Effector memory CD8-positive, alpha-beta T cell (primary cell): ENCODE measurements around the gene UBL4A.
A peak's percentile ranks its signal among the peaks of the same experiment; 100 is the strongest.

Experiments used
- ATAC-seq: fragments of 150-1000 bp; cut with Tn5 transposase; replicated peaks from 2 replicates; pipeline ENCODE4 v1.10.0; 2021; ENCODE audit warnings: mild to moderate bottlenecking, moderate library complexity
- DNase-seq, 3 experiments: peaks; one replicate each; pipeline ENCODE4 v3.0.0; 2021
- H3K27ac Mint-ChIP-seq, 2 donors: one replicate each; pipeline ENCODE4 v1.8.0; 2022; ENCODE audit warnings: mild to moderate bottlenecking in 2 of 2, mixed read lengths in 2 of 2, moderate library complexity in 2 of 2
- H3K27me3 Mint-ChIP-seq, 2 donors: one replicate each; pipeline ENCODE4 v1.8.0; 2022; ENCODE audit warnings: mixed read lengths in 2 of 2
- H3K36me3 Mint-ChIP-seq: one replicate; pipeline ENCODE4 v1.8.0; 2022; ENCODE audit warnings: mild to moderate bottlenecking, moderate library complexity, mixed read lengths; ENCODE audit not compliant: insufficient read depth
- H3K4me1 Mint-ChIP-seq, 2 donors: one replicate each; pipeline ENCODE4 v1.8.0; 2022; ENCODE audit warnings: low read depth in 2 of 2, mixed read lengths in 2 of 2
- H3K4me3 Mint-ChIP-seq, 2 donors: one replicate each; pipeline ENCODE4 v1.8.0; 2022; ENCODE audit warnings: mild to moderate bottlenecking in 2 of 2, mixed read lengths in 2 of 2, moderate library complexity in 2 of 2
- H3K9me3 Mint-ChIP-seq, 2 donors: one replicate each; pipeline ENCODE4 v1.8.0; 2022; ENCODE audit warnings: mixed read lengths in 2 of 2

UBL4A gene

GRCh38 chrX:154484255-154485149 lies 1.9 kb downstream of the UBL4A start:
- H3K36me3 Mint-ChIP-seq: peaks cover 36% of the 10 kb centered on the region
- ATAC-seq (no peak), DNase-seq (no peak)
- peaks cover 3 to 16% of the 10 kb centered on the region in 2 donors for H3K4me1 Mint-ChIP-seq
- peak overlapping the region in 1 of 2 donors; percentile 51 for H3K4me3 Mint-ChIP-seq
- no peaks in the 10 kb centered on the region for H3K27me3 Mint-ChIP-seq
- no peak overlapping the region for H3K27ac Mint-ChIP-seq
- no peaks in the 10 kb centered on the region for H3K9me3 Mint-ChIP-seq

- Mint-ChIP-seq H3K9me3 (no peaks in the 10 kb centered on the region), H3K27ac (peak overlapping the region in 1 of 2 donors; percentile 41), H3K4me1 (peaks cover 4 to 12% of the 10 kb centered on the region in 2 donors), H3K27me3 (no peaks in the 10 kb centered on the region), H3K4me3 (no peak overlapping the region), H3K36me3 (peaks cover 36% of the 10 kb centered on the region)
- DNase-seq (no peak), ATAC-seq (no peak)
Measured at GRCh38 chrX:154483325-154483724, 3.1 kb downstream of the UBL4A start.

- peak overlapping the region in 1 of 2 donors; percentile 28 for H3K4me3 Mint-ChIP-seq
- no peak for ATAC-seq
- no peak overlapping the region for H3K27ac Mint-ChIP-seq
- no peaks in the 10 kb centered on the region for H3K27me3 Mint-ChIP-seq
- peaks cover 31% of the 10 kb centered on the region for H3K36me3 Mint-ChIP-seq
- H3K4me1 Mint-ChIP-seq: peaks cover 4 to 11% of the 10 kb centered on the region in 2 donors
- no peaks in the 10 kb centered on the region for H3K9me3 Mint-ChIP-seq
- no peak for DNase-seq
Measured at GRCh38 chrX:154482786-154483185, 3.6 kb downstream of the UBL4A start.

DNA sequence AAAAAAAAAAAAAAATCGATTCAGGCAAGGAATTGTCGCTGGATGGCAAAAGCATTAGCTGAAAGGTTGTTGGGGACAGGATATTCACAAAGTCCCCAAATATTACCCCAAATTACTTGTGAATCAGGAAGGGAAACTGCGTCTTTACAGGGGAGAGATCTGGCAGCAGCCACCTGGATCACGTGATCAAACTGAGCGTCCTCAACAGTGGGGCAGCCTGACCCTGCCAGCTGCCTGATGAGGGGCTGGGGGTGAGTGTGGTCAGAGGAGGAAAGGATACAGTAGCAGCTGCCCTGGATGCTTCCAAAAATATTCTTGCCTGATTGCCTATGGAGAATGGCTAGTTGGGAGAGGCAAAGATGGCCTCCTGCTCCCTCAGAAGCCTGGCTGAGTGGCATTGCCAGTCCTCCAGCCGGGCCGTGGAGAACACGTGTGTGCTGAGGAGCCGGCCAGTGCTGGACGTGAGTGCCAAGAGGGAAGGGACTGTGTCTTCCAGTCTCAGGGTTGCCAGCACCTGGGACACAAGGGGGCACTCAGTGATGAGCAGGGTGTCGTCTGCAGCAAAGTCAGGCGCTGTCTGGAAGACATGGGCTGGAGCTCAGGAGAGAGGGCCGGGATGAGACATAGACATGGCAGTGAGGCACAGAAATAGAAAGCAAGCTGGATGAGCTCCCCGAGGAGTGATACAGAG lies 4.4 kb downstream of the UBL4A start:
- DNase-seq (no peak), ATAC-seq (no peak)
- no peaks in the 10 kb centered on the region for H3K9me3 Mint-ChIP-seq
- peak overlapping the region in 1 of 2 donors; percentile 28 for H3K4me3 Mint-ChIP-seq
- no peaks in the 10 kb centered on the region for H3K27me3 Mint-ChIP-seq
- H3K27ac Mint-ChIP-seq: no peak overlapping the region
- peaks cover 26% of the 10 kb centered on the region for H3K36me3 Mint-ChIP-seq
- peaks cover 4 to 11% of the 10 kb centered on the region in 2 donors for H3K4me1 Mint-ChIP-seq

GRCh38 chrX:154481195-154481594 lies 5.2 kb downstream of the UBL4A start:
- ATAC-seq: no peak
- H3K36me3 Mint-ChIP-seq: peaks cover 25% of the 10 kb centered on the region
- no peak overlapping the region for H3K27ac Mint-ChIP-seq
- no peak overlapping the region for H3K4me3 Mint-ChIP-seq
- H3K9me3 Mint-ChIP-seq: no peaks in the 10 kb centered on the region
- H3K27me3 Mint-ChIP-seq: no peaks in the 10 kb centered on the region
- DNase-seq: no peak
- peaks cover 4 to 11% of the 10 kb centered on the region in 2 donors for H3K4me1 Mint-ChIP-seq

DNA sequence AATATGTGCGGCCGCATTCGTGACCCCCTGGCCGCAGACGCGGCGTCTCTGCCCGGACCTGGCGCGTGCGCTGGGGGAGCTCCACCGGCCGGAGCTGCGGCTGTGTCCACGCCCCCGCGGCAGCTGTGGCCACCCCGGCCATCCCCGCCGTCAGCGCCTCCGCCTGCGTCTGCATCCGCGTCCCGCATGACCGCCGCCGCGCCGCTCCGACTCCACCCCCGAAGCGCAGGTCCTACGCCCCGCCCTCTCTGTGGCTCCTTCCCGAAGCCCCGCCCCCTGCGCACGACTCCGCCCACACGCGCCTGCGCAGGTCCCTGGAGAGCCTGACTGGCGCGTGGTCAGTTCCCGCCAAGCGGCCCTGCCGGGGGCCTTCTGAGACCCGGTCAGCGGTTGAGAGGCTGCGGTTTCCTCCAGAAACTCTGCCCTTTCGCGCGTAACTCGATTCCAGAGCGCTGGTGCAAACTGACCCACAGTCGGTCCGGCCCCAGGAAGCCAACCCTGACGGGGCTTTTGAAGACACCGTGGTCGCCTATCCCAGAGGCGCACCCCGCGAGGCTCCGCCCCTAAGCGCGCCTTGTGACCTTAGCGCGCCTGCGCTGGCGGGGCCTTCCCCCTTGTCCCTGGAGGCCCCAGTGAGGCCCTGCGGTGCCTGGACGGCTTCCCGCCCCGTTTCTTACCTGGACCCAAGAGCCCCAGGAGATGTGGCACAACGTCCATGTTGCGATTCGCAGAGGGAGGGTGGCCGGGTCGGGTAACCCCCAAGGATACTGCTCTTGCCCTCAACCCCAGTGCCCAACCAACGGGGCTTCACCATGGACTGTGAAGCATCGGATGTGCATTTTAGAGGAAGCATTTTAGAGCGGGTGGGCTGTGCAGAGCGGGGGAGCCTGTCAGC lies 7.4 kb downstream of the UBL4A start, which contains the start of gene LAGE3:
Gene LAGE3 (minus strand): TSS at position 554 of the 895 bp plus-strand sequence. CDS start 366 bp downstream, at position 188.
- Mint-ChIP-seq H3K27me3 (no peaks in the 10 kb centered on the region), H3K9me3 (no peaks in the 10 kb centered on the region), H3K27ac (peak within 1 kb of the TSS; percentile 86 to 95), H3K4me1 (peaks cover 4 to 11% of the 10 kb centered on the region in 2 donors), H3K36me3 (peaks cover 27% of the 10 kb centered on the region), H3K4me3 (peak within 1 kb of the TSS; percentile 75 to 82)
- DNase-seq (peak; percentile 95 to 96 (median 95)), ATAC-seq (peak; percentile 85)

DNA sequence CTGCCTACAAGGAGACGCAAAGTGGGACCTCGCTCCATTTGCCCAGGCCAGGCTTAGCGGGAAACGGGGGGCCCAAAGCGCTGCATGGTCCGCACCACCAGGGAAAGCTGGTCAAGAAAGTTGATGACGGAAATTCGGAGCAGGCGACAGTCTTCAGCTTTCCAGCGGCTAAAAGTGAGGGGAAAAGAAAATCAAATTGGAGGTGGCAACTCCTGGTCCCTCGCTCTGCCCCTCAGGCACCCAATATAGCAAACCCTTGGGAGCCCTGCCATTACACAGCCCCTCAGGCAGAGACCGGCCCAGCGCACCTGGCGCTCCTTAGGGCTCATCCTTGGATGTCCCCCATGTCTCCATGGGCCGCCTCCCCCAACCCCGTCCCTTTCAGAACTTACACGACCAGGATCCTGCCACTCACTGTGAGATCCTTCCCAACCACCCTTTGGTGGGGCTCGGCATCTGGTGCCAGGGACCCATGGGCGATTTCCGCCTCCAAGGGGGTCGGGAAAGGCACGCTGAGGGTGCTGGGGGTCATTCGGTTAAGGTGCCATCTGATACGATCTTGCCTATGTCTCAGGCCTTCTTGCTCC lies 8.4 kb downstream of the UBL4A start:
- H3K9me3 Mint-ChIP-seq: no peaks in the 10 kb centered on the region
- peaks cover 31% of the 10 kb centered on the region for H3K36me3 Mint-ChIP-seq
- H3K27me3 Mint-ChIP-seq: no peaks in the 10 kb centered on the region
- H3K27ac Mint-ChIP-seq: peak overlapping the region; percentile 86 to 95
- peak overlapping the region; percentile 75 to 82 for H3K4me3 Mint-ChIP-seq
- H3K4me1 Mint-ChIP-seq: peaks cover 4 to 10% of the 10 kb centered on the region in 2 donors
- ATAC-seq (no peak), DNase-seq (no peak)

GRCh38 chrX:154476821-154477220 lies 9.6 kb downstream of the UBL4A start:
- no peak for ATAC-seq
- no peak overlapping the region for H3K4me3 Mint-ChIP-seq
- H3K27me3 Mint-ChIP-seq: no peaks in the 10 kb centered on the region
- no peaks in the 10 kb centered on the region for H3K9me3 Mint-ChIP-seq
- no peak for DNase-seq
- peaks cover 4 to 10% of the 10 kb centered on the region in 2 donors for H3K4me1 Mint-ChIP-seq
- no peak overlapping the region for H3K27ac Mint-ChIP-seq
- H3K36me3 Mint-ChIP-seq: peaks cover 31% of the 10 kb centered on the region

- Mint-ChIP-seq H3K36me3 (peaks cover 22% of the 10 kb centered on the region), H3K27ac (peak overlapping the region in 1 of 2 donors; percentile 49), H3K27me3 (no peaks in the 10 kb centered on the region), H3K9me3 (no peaks in the 10 kb centered on the region), H3K4me1 (peaks cover 0 to 6% of the 10 kb centered on the region in 2 donors), H3K4me3 (no peak overlapping the region)
- ATAC-seq (no peak), DNase-seq (no peak)
Measured at GRCh38 chrX:154473683-154474082, 12.7 kb downstream of the UBL4A start.

GRCh38 chrX:154472685-154473632 lies 13.5 kb downstream of the UBL4A start:
- Mint-ChIP-seq H3K9me3 (no peaks in the 10 kb centered on the region), H3K27ac (no peak overlapping the region), H3K4me1 (peaks cover 0 to 3% of the 10 kb centered on the region in 2 donors), H3K4me3 (peak overlapping the region in 1 of 2 donors; percentile 44), H3K36me3 (peaks cover 26% of the 10 kb centered on the region), H3K27me3 (no peaks in the 10 kb centered on the region)
- ATAC-seq (no peak), DNase-seq (no peak)

- Mint-ChIP-seq H3K36me3 (peaks cover 27% of the 10 kb centered on the region), H3K4me3 (no peak overlapping the region), H3K4me1 (peaks cover 0 to 3% of the 10 kb centered on the region in 2 donors), H3K9me3 (no peaks in the 10 kb centered on the region), H3K27me3 (no peaks in the 10 kb centered on the region), H3K27ac (no peak overlapping the region)
- DNase-seq: no peak
- no peak for ATAC-seq
Measured at GRCh38 chrX:154471839-154472684, 14.4 kb downstream of the UBL4A start.
